HG03135 (cell line): ENCODE results near the gene C1orf122.

ENCODE experiments used
- ATAC-seq: cut with Tn5 transposase; IDR thresholded peaks from one replicate; pipeline ENCODE4 v1.9.1; 2021; ENCODE audit warnings: mild to moderate bottlenecking, moderate library complexity; ENCODE audit not compliant: unreplicated experiment

The C1orf122 gene

GRCh38 chr1:37844536-37844935 is 36.9 kb downstream of the C1orf122 start:
- ATAC-seq = no peak

- ATAC-seq = no peak
These were observed 37.6 kb downstream of the C1orf122 start for GRCh38 chr1:37845049-37845646.

GRCh38 chr1:37845786-37846185 is 38.2 kb downstream of the C1orf122 start:
- ATAC-seq = no peak

GRCh38 chr1:37846647-37847339 is 39.2 kb downstream of the C1orf122 start:
- ATAC-seq = no peak

- no peak for ATAC-seq
These were observed 41.9 kb downstream of the C1orf122 start for GRCh38 chr1:37849480-37849879.

DNA sequence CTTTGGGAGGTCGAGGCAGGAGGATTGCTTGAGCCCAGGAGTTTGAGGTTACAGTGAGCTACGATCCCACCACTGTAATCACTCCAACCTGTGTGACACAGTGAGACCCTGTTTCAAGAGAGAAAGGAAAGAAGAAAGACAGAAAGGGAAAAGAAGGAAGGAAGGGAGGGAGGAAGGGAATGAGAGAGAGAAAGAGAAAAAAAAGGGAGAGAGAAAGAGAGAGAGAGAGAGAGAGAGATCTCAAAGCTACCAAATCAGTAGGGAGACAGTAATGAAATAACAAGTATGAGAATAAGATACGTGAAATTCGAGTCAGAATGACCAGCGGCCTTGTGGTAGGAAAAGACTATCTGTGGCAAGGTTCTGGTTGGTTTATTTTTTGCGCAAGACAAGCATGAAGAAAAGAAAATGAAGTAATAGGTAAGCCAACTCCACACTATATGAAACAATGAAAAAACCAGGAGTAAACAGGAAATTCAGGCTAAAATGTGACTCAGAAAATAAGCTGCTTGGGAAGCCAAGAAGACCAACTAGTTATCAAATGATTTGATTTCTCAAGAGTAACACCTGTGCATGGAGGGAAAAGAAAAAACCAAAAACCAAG is 42.9 kb downstream of the C1orf122 start:
- ATAC-seq = no peak

DNA sequence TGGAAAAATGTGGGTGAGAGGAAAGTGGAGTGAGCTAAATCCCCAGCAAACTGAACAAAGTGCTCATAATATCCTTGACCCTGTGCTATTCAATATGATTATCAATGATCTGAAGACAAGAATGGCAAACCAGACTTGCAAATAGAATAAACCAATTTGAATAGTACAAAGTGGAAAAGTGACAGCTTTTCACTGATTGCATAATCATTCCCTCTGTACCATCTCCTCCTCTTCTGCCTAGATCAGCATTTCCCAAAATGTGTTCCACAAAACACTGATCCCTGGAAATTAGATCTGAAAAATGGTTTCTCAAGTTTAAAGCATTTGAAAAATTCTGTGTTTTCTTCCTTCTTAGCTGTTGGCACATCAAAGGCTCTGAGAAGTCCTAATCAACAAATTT is 43.7 kb downstream of the C1orf122 start:
- no peak for ATAC-seq

GRCh38 chr1:37851782-37852210 is 44.2 kb downstream of the C1orf122 start:
- no peak for ATAC-seq

DNA sequence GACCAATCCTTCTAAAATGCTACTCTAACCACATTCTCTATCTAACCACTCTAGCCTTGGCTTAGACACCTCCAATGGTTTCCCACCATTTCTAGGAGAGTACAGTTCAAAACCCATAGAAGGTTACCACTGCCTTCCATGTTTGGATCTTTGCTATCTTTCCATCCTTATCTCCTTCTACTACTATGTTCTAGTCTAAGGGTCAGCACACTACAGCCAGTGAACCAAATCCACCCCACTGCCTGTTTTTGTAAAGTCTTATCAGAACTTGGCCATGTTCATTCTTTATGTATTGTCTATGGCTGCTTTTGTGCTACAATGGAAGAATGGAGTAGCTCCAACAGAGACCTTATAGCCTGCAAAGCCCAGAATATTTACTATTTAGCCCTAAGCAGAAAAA is 45.6 kb downstream of the C1orf122 start:
- no peak for ATAC-seq

DNA sequence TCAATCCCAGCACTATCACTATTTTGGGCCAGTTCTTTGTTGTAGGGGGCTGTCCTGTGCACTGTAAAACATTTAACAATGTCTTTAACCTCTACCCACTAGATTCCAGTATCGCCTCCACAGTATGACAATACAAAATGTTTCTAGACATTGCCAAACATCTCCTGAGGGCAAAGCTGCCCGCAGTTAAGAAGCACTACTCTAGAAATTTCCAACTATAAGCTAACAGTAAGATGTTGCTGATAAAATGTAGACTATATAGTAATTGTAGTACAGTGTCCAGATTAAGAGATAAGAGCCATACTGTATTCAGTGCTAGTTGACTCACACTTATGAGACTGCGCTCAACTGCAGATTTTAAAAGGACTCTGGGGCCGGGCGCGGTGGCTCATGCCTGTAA is 46.8 kb downstream of the C1orf122 start:
- ATAC-seq = no peak
